GM12878 (cell line): ENCODE results near the gene PTPRN2. TPM values are rescaled to one million over a fixed set of nuclear protein-coding genes. Genes with fewer than 3 reads are reported as not detected.

Experiments
- ATAC-seq: fragments of 200-7000 bp; cut with Tn5 transposase; 3 replicates; pipeline ENCODE4 v1.9.1; 2020; ENCODE audit warnings: mild to moderate bottlenecking, moderate library complexity
- BruUV-seq: library from RNA; stranded (reverse); fragments of 400-500 nt; replicated peaks from 2 replicates; lab custom pipeline; 2021; lab: Mats Ljungman, UMichigan
- CTCF ChIA-PET: fragments of 300-600 bp; sonication (Branson Sonifier 250); formaldehyde crosslinking; extraction: SDS; loops from one replicate; lab custom pipeline; 2021; ENCODE audit warnings: inconsistent platforms; lab: Yijun Ruan, JAX
- POLR2A ChIA-PET: fragments of 350-600 bp; formaldehyde crosslinking; extraction: SDS; loops from one replicate; lab custom pipeline; 2021; ENCODE audit warnings: inconsistent platforms; lab: Charles Lee
- RAD21 ChIA-PET: fragments of 300-600 bp; sonication (Branson Sonifier 250); formaldehyde crosslinking; loops from one replicate; lab custom pipeline; 2023; ENCODE audit warnings: antibody characterized with exemption; ENCODE audit not compliant: unreplicated experiment; lab: Charles Lee
- SMC1A ChIA-PET: fragments of 300-600 bp; sonication (Branson Sonifier 250); formaldehyde crosslinking; loops from one replicate; lab custom pipeline; 2023; ENCODE audit not compliant: unreplicated experiment, uncharacterized antibody; lab: Charles Lee
- DNase-seq: peaks from one replicate; pipeline ENCODE4 v3.0.0-alpha.2; 2011; ENCODE audit warnings: low read depth, low spot score
- FAIRE-seq: peaks from 3 replicates; lab custom pipeline; 2011; peaks lifted over from hg19 to GRCh38; lab: Jason Lieb, UNC
- H2AFZ ChIP-seq: 2 replicates; pipeline ENCODE4 v1.6.0; 2011; ENCODE audit warnings: low read depth, low read length, control low read depth; ENCODE audit not compliant: control insufficient read depth
- H3K27ac ChIP-seq: 2 replicates; pipeline ENCODE4 v1.5.1; 2011; ENCODE audit warnings: control low read depth; ENCODE audit not compliant: control insufficient read depth, insufficient read depth
- H3K27me3 ChIP-seq, 2 experiments: replicated peaks in 1 of 2; 2 replicates each; pipeline versions ENCODE4 v1.6.0 to v1.6.1; 2011; ENCODE audit warnings: low read length in 1 of 2; ENCODE audit not compliant: control insufficient read depth in 2 of 2, insufficient read depth in 2 of 2
- H3K36me3 ChIP-seq, 2 experiments: 2 replicates each; pipeline ENCODE4 v1.5.1; 2011; ENCODE audit warnings: low read length in 1 of 2; ENCODE audit not compliant: control insufficient read depth in 2 of 2, insufficient read depth in 2 of 2
- H3K4me1 ChIP-seq: 2 replicates; pipeline ENCODE4 v1.6.1; 2011; ENCODE audit warnings: mild to moderate bottlenecking, low read length, moderate library complexity, mixed read lengths; ENCODE audit not compliant: control insufficient read depth, insufficient read depth
- H3K4me2 ChIP-seq: 2 replicates; pipeline ENCODE4 v1.6.0; 2011; ENCODE audit warnings: control low read depth; ENCODE audit not compliant: control insufficient read depth, insufficient read depth
- H3K4me3 ChIP-seq: fragments of 200-600 bp; sonication (generic); 2 replicates; pipeline ENCODE4 v1.5.1; 2016
- H3K79me2 ChIP-seq: 2 replicates; pipeline ENCODE4 v1.6.0; 2011; ENCODE audit warnings: low read length; ENCODE audit not compliant: control insufficient read depth, insufficient read depth
- H3K9ac ChIP-seq: 2 replicates; pipeline ENCODE4 v1.8.0; 2011; ENCODE audit warnings: low read length, control low read depth, mixed read lengths; ENCODE audit not compliant: control insufficient read depth, insufficient read depth
- H3K9me3 ChIP-seq: replicated peaks from 3 replicates; pipeline ENCODE4 v1.5.1; 2011; ENCODE audit warnings: mild to moderate bottlenecking, low read length; ENCODE audit not compliant: control insufficient read depth, insufficient read depth
- H4K20me1 ChIP-seq: 2 replicates; pipeline ENCODE4 v1.6.0; 2011; ENCODE audit not compliant: control insufficient read depth, insufficient read depth
- CBX3 ChIP-seq: fragments of 200-600 bp; sonication (generic); IDR thresholded peaks from 2 replicates; pipeline ENCODE4 v1.6.1; 2016; ENCODE audit warnings: low read depth, borderline replicate concordance
- E2F4 ChIP-seq: IDR thresholded peaks from 2 replicates; pipeline ENCODE4 v1.6.1; 2012; ENCODE audit warnings: low read depth, low read length, improper control_type of control experiment
- EP300 ChIP-seq, 2 experiments: fragments of 150-350 bp in 1 of 2; IDR thresholded peaks; 2 replicates each; pipeline ENCODE4 v1.6.1; 2011 to 2012; ENCODE audit warnings: low read depth in 2 of 2, low read length in 2 of 2, borderline replicate concordance in 1 of 2, improper control_type of control experiment in 1 of 2, inconsistent platforms in 1 of 2; ENCODE audit not compliant: control insufficient read depth in 1 of 2
- MEF2B ChIP-seq: fragments of 450-650 bp; IDR thresholded peaks from 2 replicates; pipeline ENCODE4 v1.6.1; 2018; ENCODE audit warnings: mild to moderate bottlenecking, moderate library complexity; ENCODE audit not compliant: partially characterized antibody, poor library complexity, severe bottlenecking
- NFIC ChIP-seq: IDR thresholded peaks from 2 replicates; pipeline ENCODE4 v1.6.1; 2012; ENCODE audit warnings: low read depth, mild to moderate bottlenecking, inconsistent platforms, low read length, moderate library complexity
- NR2C2 ChIP-seq: IDR thresholded peaks from 2 replicates; pipeline ENCODE4 v1.6.1; 2011; ENCODE audit warnings: borderline replicate concordance, low read depth; ENCODE audit not compliant: control insufficient read depth, insufficient read length
- RAD21 ChIP-seq: IDR thresholded peaks from 2 replicates; pipeline ENCODE4 v1.6.1; 2011; ENCODE audit warnings: mild to moderate bottlenecking, low read depth, low read length, moderate library complexity; ENCODE audit not compliant: insufficient read depth
- RAD51 ChIP-seq: fragments of 450-650 bp; IDR thresholded peaks from 2 replicates; pipeline ENCODE4 v1.6.1; 2016; ENCODE audit warnings: moderate library complexity, mild to moderate bottlenecking, inconsistent platforms
- RELB ChIP-seq: fragments of 450-650 bp; IDR thresholded peaks from 2 replicates; pipeline ENCODE4 v1.6.1; 2017; ENCODE audit warnings: low read depth, mild to moderate bottlenecking, moderate library complexity
- SIX5 ChIP-seq: IDR thresholded peaks from 2 replicates; pipeline ENCODE4 v1.6.1; 2011; ENCODE audit warnings: mild to moderate bottlenecking, low read depth, low read length, moderate library complexity; ENCODE audit not compliant: severe bottlenecking
- SPI1 ChIP-seq: IDR thresholded peaks from 2 replicates; pipeline ENCODE4 v1.6.1; 2011; ENCODE audit warnings: low read depth, mild to moderate bottlenecking, low read length, moderate library complexity, borderline replicate concordance; ENCODE audit not compliant: insufficient read depth
- ZBTB11 ChIP-seq: fragments of 450-650 bp; formaldehyde crosslinking; IDR thresholded peaks from 2 replicates; pipeline ENCODE4 v1.5.0; 2022; ENCODE audit warnings: mild to moderate bottlenecking, missing genetic modification characterization
- ZNF217 ChIP-seq: fragments of 450-650 bp; IDR thresholded peaks from 2 replicates; pipeline ENCODE4 v1.6.1; 2017; ENCODE audit warnings: antibody characterized with exemption, mild to moderate bottlenecking
- ZNF592 ChIP-seq: fragments of 450-650 bp; IDR thresholded peaks from 2 replicates; pipeline ENCODE4 v1.6.1; 2017; ENCODE audit warnings: mild to moderate bottlenecking, moderate library complexity
- WGBS: methylation state at CpG from one replicate; pipeline ENCODE4 v1.1.6; 2016; ENCODE audit warnings: low lambda C conversion rate; ENCODE audit not compliant: insufficient replicate concordance, insufficient coverage; ENCODE audit errors: missing lambda C conversion rate; 5-methylcytosine and 5-hydroxymethylcytosine counted together
- in situ Hi-C: fragments of 300-500 bp; cut with MboI; formaldehyde crosslinking; loops from 9 replicates; pipeline ENCODE4 v1.14.3; 2018; ENCODE audit warnings: mixed read lengths
- intact Hi-C: fragments of 100-400 bp; cut with micrococcal nuclease; formaldehyde crosslinking; loops from one replicate; pipeline ENCODE4 v1.14.2; 2022; ENCODE audit not compliant: unreplicated experiment
- polyA plus RNA-seq, 11 experiments: library from polyadenylated mRNA; depleted of rRNA in 4 of 11; unstranded in 6 of 11; stranded (reverse) in 5 of 11; fragments of >200 nt; fragmentation: Nextera tagmentation in 4 of 11; fragmentation: Illumina TruSeq in 1 of 11; extraction: Ambion mirVana in 4 of 11; extraction: Trizol in 1 of 11; gene quantifications; 1 replicate in 1 of 11; 2 replicates in 10 of 11; pipeline versions ENCODE4 v1.2.1 to v1.2.3, GENCODE V29; 2011 to 2016; ENCODE audit warnings: inconsistent platforms in 2 of 11, missing spikeins in 2 of 11, low read depth in 1 of 11
- total RNA-seq, 4 experiments: library from RNA; depleted of rRNA in 3 of 4; stranded (reverse); fragments of >200 nt in 3 of 4; fragmentation: Illumina TruSeq in 1 of 4; extraction: Trizol in 1 of 4; gene quantifications; 2 replicates each; pipeline versions ENCODE4 v1.2.1 to v1.2.3, GENCODE V29; 2013 to 2021

PTPRN2 gene
- total and polyA plus RNA-seq, 10 of the 15 experiments (the other 5 are each of a cell fraction or from before 2014, with no cell fraction given), result 5.4 TPM; not detected in 9

- H3K27ac ChIP-seq, result no peak overlapping the region
- in situ Hi-C loops, result no loop called here
- H3K36me3 ChIP-seq, result no peaks in the 10 kb centered on the region
- no peaks in the 10 kb centered on the region for H3K4me1 ChIP-seq
- BruUV-seq, result no TSS peak
- intact Hi-C loops, result no loop called here
- H4K20me1 ChIP-seq, result no peaks in the 10 kb centered on the region
- 63% methylated on average over 8 of the region's 21 CpGs for WGBS
- CTCF ChIA-PET, result no interaction called here
- H3K4me3 ChIP-seq, result no peak overlapping the region
- H3K9ac ChIP-seq, result no peak overlapping the region
- no peaks in the 10 kb centered on the region; the same call in 2 of the 3 replicates for H3K9me3 ChIP-seq
- no peak for FAIRE-seq
- ATAC-seq, result no peak
- RAD21 ChIA-PET, result no interaction called here
- POLR2A ChIA-PET, result no interaction called here
- no peaks in the 10 kb centered on the region for H3K27me3 ChIP-seq
- no peaks in the 10 kb centered on the region for H3K79me2 ChIP-seq
- SMC1A ChIA-PET, result no interaction called here
- no peak overlapping the region for H3K4me2 ChIP-seq
- H2AFZ ChIP-seq, result no peak overlapping the region
- DNase-seq, result no peak
- TF ChIP-seq SIX5 (no peak), ZBTB11 (no peak), RAD51 (no peak), ZNF592 (no peak), RAD21 (no peak), NFIC (no peak), NR2C2 (no peak), ZNF217 (no peak), E2F4 (no peak), RELB (no peak), MEF2B (no peak), EP300 (IDR thresholded peaks at IDR 0.05; ENCODE audit: borderline replicate concordance in 1 of 2, control insufficient read depth in 1 of 2, low read depth in 2 of 2, low read length in 2 of 2) (no peak), CBX3 (no peak), SPI1 (no peak)
These were observed 768.2 kb downstream of the PTPRN2 start for GRCh38 chr7:157819455-157819807.
